Measurements from ENCODE around the gene ZNF804B. TPM values are rescaled to one million over a fixed set of nuclear protein-coding genes. Genes with fewer than 3 reads are reported as not detected.

The ZNF804B gene
- total and polyA plus RNA-seq, 12 donors = 0.04 to 0.09 (median 0.08) TPM; not detected in 7

- TF ChIP-seq CTCF (IDR thresholded peaks at IDR 0.05) (no peak), POLR2A (IDR thresholded peaks at IDR 0.05) (no peak)
- Histone ChIP-seq H3K9me3 (replicated peaks in 1 of 3) (no peaks in the 10 kb centered on the region), H3K4me1 (replicated peaks in 1 of 2) (no peaks in the 10 kb centered on the region), H3K36me3 (replicated peaks in 1 of 2) (no peaks in the 10 kb centered on the region), H3K4me3 (no peak overlapping the region), H3K27ac (no peak overlapping the region), H3K27me3 (no peaks in the 10 kb centered on the region)
- DNase-seq = no peak
- intact Hi-C loops (cut with DNase I) = no loop called here
- WGBS, 4 donors = 76 to 94% (median 87%) methylated on average over 5 of the region's 5 CpGs
Measured at GRCh38 chr7:89012016-89012415, 252.5 kb downstream of the ZNF804B start.

- DNase-seq = no peak
- Histone ChIP-seq H3K4me1 (replicated peaks in 1 of 2) (no peaks in the 10 kb centered on the region), H3K36me3 (replicated peaks in 1 of 2) (no peaks in the 10 kb centered on the region), H3K9me3 (replicated peaks in 1 of 3) (no peaks in the 10 kb centered on the region), H3K27me3 (no peaks in the 10 kb centered on the region), H3K4me3 (no peak overlapping the region), H3K27ac (no peak overlapping the region)
- no peak for TF ChIP-seq CTCF (IDR thresholded peaks at IDR 0.05)
- TF ChIP-seq POLR2A (IDR thresholded peaks at IDR 0.05) = no peak
- intact Hi-C loops (cut with DNase I) = no loop called here
- WGBS, 4 donors = 81 to 92% (median 82%) methylated on average over 3 of the region's 3 CpGs
Measured at GRCh38 chr7:89017695-89018094, 258.2 kb downstream of the ZNF804B start.

GRCh38 chr7:89021741-89022140, 262.2 kb downstream of the ZNF804B start:
- intact Hi-C loops (cut with DNase I) = no loop called here
- Histone ChIP-seq H3K4me3 (no peak overlapping the region), H3K27me3 (no peaks in the 10 kb centered on the region), H3K4me1 (replicated peaks in 1 of 2) (no peaks in the 10 kb centered on the region), H3K36me3 (replicated peaks in 1 of 2) (no peaks in the 10 kb centered on the region), H3K9me3 (replicated peaks in 1 of 3) (no peaks in the 10 kb centered on the region), H3K27ac (no peak overlapping the region)
- DNase-seq = no peak
- WGBS, 4 donors = 10 to 56% (median 32%) methylated on average over 1 of the region's 1 CpG
- no peak for TF ChIP-seq POLR2A (IDR thresholded peaks at IDR 0.05)
- no peak for TF ChIP-seq CTCF (IDR thresholded peaks at IDR 0.05)

- no peaks in the 10 kb centered on the region for H3K4me1 ChIP-seq (replicated peaks in 1 of 2)
- no peak overlapping the region for H3K27ac ChIP-seq
- DNase-seq = no peak
- no peak overlapping the region for H3K4me3 ChIP-seq
- no peaks in the 10 kb centered on the region for H3K36me3 ChIP-seq (replicated peaks in 1 of 2)
- no peaks in the 10 kb centered on the region for H3K27me3 ChIP-seq
- no peak for TF ChIP-seq CTCF (IDR thresholded peaks at IDR 0.05)
- no peak for TF ChIP-seq POLR2A (IDR thresholded peaks at IDR 0.05)
- no peaks in the 10 kb centered on the region for H3K9me3 ChIP-seq (replicated peaks in 1 of 3)
- intact Hi-C loops (cut with DNase I) = no loop called here
Measured at GRCh38 chr7:89023206-89023605, 263.7 kb downstream of the ZNF804B start.

All from adrenal gland (tissue), 12 donors.